GM12878 (cell line): Measurements from ENCODE around the gene AFMID. TPM values are rescaled to one million over a fixed set of nuclear protein-coding genes. Genes with fewer than 3 reads are reported as not detected.

Experiments
- ATAC-seq: fragments of 200-7000 bp; cut with Tn5 transposase; 3 replicates; pipeline ENCODE4 v1.9.1; 2020; ENCODE audit warnings: mild to moderate bottlenecking, moderate library complexity
- BruUV-seq: library from RNA; stranded (reverse); fragments of 400-500 nt; replicated peaks from 2 replicates; lab custom pipeline; 2021; lab: Mats Ljungman, UMichigan
- CTCF ChIA-PET: fragments of 300-600 bp; sonication (Branson Sonifier 250); formaldehyde crosslinking; extraction: SDS; loops from one replicate; lab custom pipeline; 2021; ENCODE audit warnings: inconsistent platforms; lab: Yijun Ruan, JAX
- POLR2A ChIA-PET: fragments of 350-600 bp; formaldehyde crosslinking; extraction: SDS; loops from one replicate; lab custom pipeline; 2021; ENCODE audit warnings: inconsistent platforms; lab: Charles Lee
- RAD21 ChIA-PET: fragments of 300-600 bp; sonication (Branson Sonifier 250); formaldehyde crosslinking; loops from one replicate; lab custom pipeline; 2023; ENCODE audit warnings: antibody characterized with exemption; ENCODE audit not compliant: unreplicated experiment; lab: Charles Lee
- SMC1A ChIA-PET: fragments of 300-600 bp; sonication (Branson Sonifier 250); formaldehyde crosslinking; loops from one replicate; lab custom pipeline; 2023; ENCODE audit not compliant: unreplicated experiment, uncharacterized antibody; lab: Charles Lee
- DNase-seq: peaks from one replicate; pipeline ENCODE4 v3.0.0-alpha.2; 2011; ENCODE audit warnings: low read depth, low spot score
- FAIRE-seq: peaks from 3 replicates; lab custom pipeline; 2011; peaks lifted over from hg19 to GRCh38; lab: Jason Lieb, UNC
- H2AFZ ChIP-seq: 2 replicates; pipeline ENCODE4 v1.6.0; 2011; ENCODE audit warnings: low read depth, low read length, control low read depth; ENCODE audit not compliant: control insufficient read depth
- H3K27ac ChIP-seq: 2 replicates; pipeline ENCODE4 v1.5.1; 2011; ENCODE audit warnings: control low read depth; ENCODE audit not compliant: control insufficient read depth, insufficient read depth
- H3K27me3 ChIP-seq, 2 experiments: replicated peaks in 1 of 2; 2 replicates each; pipeline versions ENCODE4 v1.6.0 to v1.6.1; 2011; ENCODE audit warnings: low read length in 1 of 2; ENCODE audit not compliant: control insufficient read depth in 2 of 2, insufficient read depth in 2 of 2
- H3K36me3 ChIP-seq, 2 experiments: 2 replicates each; pipeline ENCODE4 v1.5.1; 2011; ENCODE audit warnings: low read length in 1 of 2; ENCODE audit not compliant: control insufficient read depth in 2 of 2, insufficient read depth in 2 of 2
- H3K4me1 ChIP-seq: 2 replicates; pipeline ENCODE4 v1.6.1; 2011; ENCODE audit warnings: mild to moderate bottlenecking, low read length, moderate library complexity, mixed read lengths; ENCODE audit not compliant: control insufficient read depth, insufficient read depth
- H3K4me2 ChIP-seq: 2 replicates; pipeline ENCODE4 v1.6.0; 2011; ENCODE audit warnings: control low read depth; ENCODE audit not compliant: control insufficient read depth, insufficient read depth
- H3K4me3 ChIP-seq: fragments of 200-600 bp; sonication (generic); 2 replicates; pipeline ENCODE4 v1.5.1; 2016
- H3K79me2 ChIP-seq: 2 replicates; pipeline ENCODE4 v1.6.0; 2011; ENCODE audit warnings: low read length; ENCODE audit not compliant: control insufficient read depth, insufficient read depth
- H3K9ac ChIP-seq: 2 replicates; pipeline ENCODE4 v1.8.0; 2011; ENCODE audit warnings: low read length, control low read depth, mixed read lengths; ENCODE audit not compliant: control insufficient read depth, insufficient read depth
- H3K9me3 ChIP-seq: replicated peaks from 3 replicates; pipeline ENCODE4 v1.5.1; 2011; ENCODE audit warnings: mild to moderate bottlenecking, low read length; ENCODE audit not compliant: control insufficient read depth, insufficient read depth
- H4K20me1 ChIP-seq: 2 replicates; pipeline ENCODE4 v1.6.0; 2011; ENCODE audit not compliant: control insufficient read depth, insufficient read depth
- BCLAF1 ChIP-seq: fragments of 450-650 bp; IDR thresholded peaks from 2 replicates; pipeline ENCODE4 v1.6.1; 2017; ENCODE audit warnings: antibody characterized with exemption, mild to moderate bottlenecking, moderate library complexity
- CEBPZ ChIP-seq: fragments of 150-350 bp; IDR thresholded peaks from 2 replicates; pipeline ENCODE4 v1.6.1; 2016; ENCODE audit warnings: low read depth, low read length
- CHD2 ChIP-seq: IDR thresholded peaks from 2 replicates; pipeline ENCODE4 v1.6.1; 2011; ENCODE audit warnings: low read depth, low read length, improper control_type of control experiment, borderline replicate concordance
- E2F8 ChIP-seq: fragments of 450-650 bp; IDR thresholded peaks from 2 replicates; pipeline ENCODE4 v1.6.1; 2018; ENCODE audit warnings: mild to moderate bottlenecking, low read depth, moderate library complexity; ENCODE audit not compliant: partially characterized antibody
- EP300 ChIP-seq, 2 experiments: fragments of 150-350 bp in 1 of 2; IDR thresholded peaks; 2 replicates each; pipeline ENCODE4 v1.6.1; 2011 to 2012; ENCODE audit warnings: low read depth in 2 of 2, low read length in 2 of 2, borderline replicate concordance in 1 of 2, improper control_type of control experiment in 1 of 2, inconsistent platforms in 1 of 2; ENCODE audit not compliant: control insufficient read depth in 1 of 2
- KLF5 ChIP-seq: fragments of 450-650 bp; IDR thresholded peaks from 2 replicates; pipeline ENCODE4 v1.6.1; 2014; ENCODE audit warnings: mild to moderate bottlenecking; ENCODE audit not compliant: partially characterized antibody
- MEF2B ChIP-seq: fragments of 450-650 bp; IDR thresholded peaks from 2 replicates; pipeline ENCODE4 v1.6.1; 2018; ENCODE audit warnings: mild to moderate bottlenecking, moderate library complexity; ENCODE audit not compliant: partially characterized antibody, poor library complexity, severe bottlenecking
- SKIL ChIP-seq: fragments of 450-650 bp; IDR thresholded peaks from 2 replicates; pipeline ENCODE4 v1.6.1; 2017; ENCODE audit warnings: mild to moderate bottlenecking, low read depth, inconsistent platforms; ENCODE audit not compliant: poor library complexity, severe bottlenecking
- SP1 ChIP-seq: IDR thresholded peaks from one replicate; pipeline ENCODE4 v1.6.1; 2011; ENCODE audit warnings: low read depth, low read length
- SRF ChIP-seq, 2 experiments: IDR thresholded peaks; 2 replicates each; pipeline ENCODE4 v1.6.1; 2011; ENCODE audit warnings: low read depth in 2 of 2, low read length in 2 of 2, mild to moderate bottlenecking in 1 of 2, moderate library complexity in 1 of 2
- TAF1 ChIP-seq: IDR thresholded peaks from 2 replicates; pipeline ENCODE4 v1.6.1; 2011; ENCODE audit warnings: mild to moderate bottlenecking, low read depth, low read length, borderline replicate concordance
- ZSCAN29 ChIP-seq: fragments of 450-650 bp; IDR thresholded peaks from 2 replicates; pipeline ENCODE4 v1.6.1; 2017; ENCODE audit warnings: mild to moderate bottlenecking, moderate library complexity
- WGBS: methylation state at CpG from one replicate; pipeline ENCODE4 v1.1.6; 2016; ENCODE audit warnings: low lambda C conversion rate; ENCODE audit not compliant: insufficient replicate concordance, insufficient coverage; ENCODE audit errors: missing lambda C conversion rate; 5-methylcytosine and 5-hydroxymethylcytosine counted together
- in situ Hi-C: fragments of 300-500 bp; cut with MboI; formaldehyde crosslinking; loops from 9 replicates; pipeline ENCODE4 v1.14.3; 2018; ENCODE audit warnings: mixed read lengths
- intact Hi-C: fragments of 100-400 bp; cut with micrococcal nuclease; formaldehyde crosslinking; loops from one replicate; pipeline ENCODE4 v1.14.2; 2022; ENCODE audit not compliant: unreplicated experiment
- polyA plus RNA-seq, 11 experiments: library from polyadenylated mRNA; depleted of rRNA in 4 of 11; unstranded in 6 of 11; stranded (reverse) in 5 of 11; fragments of >200 nt; fragmentation: Nextera tagmentation in 4 of 11; fragmentation: Illumina TruSeq in 1 of 11; extraction: Ambion mirVana in 4 of 11; extraction: Trizol in 1 of 11; gene quantifications; 1 replicate in 1 of 11; 2 replicates in 10 of 11; pipeline versions ENCODE4 v1.2.1 to v1.2.3, GENCODE V29; 2011 to 2016; ENCODE audit warnings: inconsistent platforms in 2 of 11, missing spikeins in 2 of 11, low read depth in 1 of 11
- total RNA-seq, 4 experiments: library from RNA; depleted of rRNA in 3 of 4; stranded (reverse); fragments of >200 nt in 3 of 4; fragmentation: Illumina TruSeq in 1 of 4; extraction: Trizol in 1 of 4; gene quantifications; 2 replicates each; pipeline versions ENCODE4 v1.2.1 to v1.2.3, GENCODE V29; 2013 to 2021

The AFMID gene
- total and polyA plus RNA-seq, 10 of the 15 experiments (the other 5 are each of a cell fraction or from before 2014, with no cell fraction given): 36.1 to 98.8 (median 51.6) TPM

GRCh38 chr17:78208486-78208885, 21.3 kb downstream of the AFMID start:
- Histone ChIP-seq H4K20me1 (no peaks in the 10 kb centered on the region), H3K4me3 (no peak overlapping the region), H3K4me2 (no peak overlapping the region), H3K9me3 (no peaks in the 10 kb centered on the region), H3K79me2 (no peaks in the 10 kb centered on the region), H3K36me3 (peaks cover 0 to 11% of the 10 kb centered on the region in 2 experiments; a peak in 3 of 4 replicates), H3K27me3 (no peaks in the 10 kb centered on the region), H3K4me1 (no peaks in the 10 kb centered on the region), H3K9ac (no peak overlapping the region), H2AFZ (no peak overlapping the region), H3K27ac (no peak overlapping the region)
- 86% methylated on average over 3 of the region's 3 CpGs for WGBS
- ChIA-PET CTCF (no interaction called here), RAD21 (interaction anchor here (1.0 kb wide), 1 partner anchor 34 kb away, joined by 4 read pairs; no protein-coding TSS in a partner anchor), SMC1A (no interaction called here), POLR2A (no interaction called here)
- in situ Hi-C loops (no loop called here), intact Hi-C loops (no loop called here)
- BruUV-seq: no TSS peak
- ATAC-seq (no peak), FAIRE-seq (no peak), DNase-seq (no peak)
- TF ChIP-seq MEF2B: no peak
- TF ChIP-seq CEBPZ: no peak
- no peak for TF ChIP-seq E2F8
- no peak for TF ChIP-seq SKIL
- TF ChIP-seq SP1: no peak
- TF ChIP-seq SRF (IDR thresholded peaks at IDR 0.05; ENCODE audit: low read depth in 2 of 2, low read length in 2 of 2): no peak
- TF ChIP-seq ZSCAN29: no peak
- TF ChIP-seq KLF5: no peak
- TF ChIP-seq BCLAF1: no peak
- TF ChIP-seq EP300 (IDR thresholded peaks at IDR 0.05; ENCODE audit: borderline replicate concordance in 1 of 2, control insufficient read depth in 1 of 2, low read depth in 2 of 2, low read length in 2 of 2): no peak
- TF ChIP-seq TAF1: no peak
- TF ChIP-seq CHD2: no peak
